Pancreas (tissue), 10 donors: ENCODE measurements around the gene NRAP. TPM values are rescaled to one million over a fixed set of nuclear protein-coding genes. Genes with fewer than 3 reads are reported as not detected.
A peak's percentile ranks its signal among the peaks of the same experiment; 100 is the strongest.

Experiments used
- ATAC-seq, 4 donors: fragments of 200-7000 bp; cut with Tn5 transposase; one replicate each; pipeline versions ENCODE4 v1.8.0 to v1.9.1; 2020; ENCODE audit warnings: mild to moderate bottlenecking in 4 of 4, moderate library complexity in 4 of 4
- DNase-seq, 6 donors: peaks; one replicate each; pipeline ENCODE4 v3.0.0-alpha.2; 2020
- FAIRE-seq: peaks from 2 replicates; lab custom pipeline; 2012; peaks lifted over from hg19 to GRCh38; lab: Jason Lieb, UNC
- H3K27ac ChIP-seq, 4 donors: fragments of 200-600 bp; sonication (generic); 1 replicate in 3 of 4; 2 replicates in 1 of 4; pipeline versions ENCODE4 v1.5.0 to v1.8.0; 2020
- H3K27me3 ChIP-seq, 4 donors: fragments of 200-600 bp; one replicate each; pipeline ENCODE4 v1.8.0; 2021
- H3K36me3 ChIP-seq, 3 donors: fragments of 200-600 bp; sonication (generic) in 1 of 3; one replicate each; pipeline versions ENCODE4 v1.5.0 to v1.8.0; 2020 to 2021
- H3K4me1 ChIP-seq, 3 donors: fragments of 200-600 bp; one replicate each; pipeline ENCODE4 v1.8.0; 2021
- H3K4me3 ChIP-seq, 4 donors: fragments of 200-600 bp; sonication (generic) in 2 of 4; one replicate each; pipeline versions ENCODE4 v1.5.0 to v1.8.0; 2020 to 2021
- H3K9me3 ChIP-seq, 4 donors: fragments of 200-600 bp; one replicate each; pipeline ENCODE4 v1.8.0; 2021
- WGBS, 2 donors: extraction: QIAGEN DNeasy Blood & Tissue Kit; methylation state at CpG; one replicate each; pipeline ENCODE4 v1.1.7; 2013; 5-methylcytosine and 5-hydroxymethylcytosine counted together
- intact Hi-C, 3 donors: fragments of 100-400 bp; cut with DNase I; formaldehyde crosslinking; loops; one replicate each; pipeline versions ENCODE4 v1.11.1 to v1.14.2; 2022
- polyA plus RNA-seq, 2 donors: library from polyadenylated mRNA; stranded (reverse); fragments of 200-250 nt; gene quantifications; one replicate each; pipeline ENCODE4 v1.2.3, GENCODE V29; 2013
- total RNA-seq, 6 donors: library from RNA; stranded (reverse); fragmentation: NEBNext Ultra II Directional in 4 of 6; extraction: Animal tissue kit (Norgen Biotek cat#: 25700) in 4 of 6; gene quantifications; one replicate each; pipeline versions ENCODE4 v1.2.1 to v1.2.4, GENCODE V29; 2021 to 2023
- TF ChIP-seq, protein P1 (sequence below), 4 donors: fragments of 200-600 bp; sonication (generic) in 3 of 4; IDR thresholded peaks; one replicate each; pipeline versions ENCODE4 v1.5.0 to v1.8.0; 2021; ENCODE audit warnings: antibody characterized with exemption in 4 of 4
- donor health status: healthy with polysubstance abuse.
- donor health status: DM: no; HTN: no; CAD: no; lungs with moderate emphysema.
- donor health status: DM: no; HTN: no; CAD: no.
- donor health status: control.
- donor health status: control.
- donor health status: Bipolar disorder and iron deficiency.
- donor health status: DM: yes; HTN: yes; CAD: no.
- donor health status: DM: no; HTN: no; CAD: no.
- donor health status: DM: no; HTN: no; CAD: no.
- donor health status: DM: yes; HTN: yes; CAD: no.

Gene NRAP
- total and polyA plus RNA-seq, 8 donors, result 0.03 to 0.67 (median 0.04) TPM; not detected in 1

DNA sequence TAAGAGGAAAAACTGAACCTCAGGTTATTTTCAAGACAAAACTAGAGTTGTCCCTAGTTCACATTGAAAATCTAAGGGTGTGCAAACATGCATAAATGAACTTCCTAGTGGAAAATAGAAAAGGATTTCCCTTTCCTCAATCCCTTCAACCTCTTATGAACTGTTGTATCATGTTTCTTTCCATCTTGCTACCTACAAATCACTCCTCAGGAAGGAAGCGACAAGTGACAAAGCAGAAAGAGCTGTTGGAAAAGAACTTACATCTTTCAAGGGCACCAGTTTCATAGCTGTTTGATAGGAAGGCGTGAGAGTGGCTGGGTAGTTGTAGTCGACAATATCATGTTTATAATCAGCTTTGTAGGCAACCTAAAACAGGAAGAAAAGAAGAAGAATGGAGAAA, 23.9 kb downstream of the NRAP start:
- WGBS, 2 donors, result 79 to 84% methylated on average over 3 of the region's 3 CpGs
- FAIRE-seq, result no peak
- H3K9me3 ChIP-seq, result no peaks in the 10 kb centered on the region

DNA sequence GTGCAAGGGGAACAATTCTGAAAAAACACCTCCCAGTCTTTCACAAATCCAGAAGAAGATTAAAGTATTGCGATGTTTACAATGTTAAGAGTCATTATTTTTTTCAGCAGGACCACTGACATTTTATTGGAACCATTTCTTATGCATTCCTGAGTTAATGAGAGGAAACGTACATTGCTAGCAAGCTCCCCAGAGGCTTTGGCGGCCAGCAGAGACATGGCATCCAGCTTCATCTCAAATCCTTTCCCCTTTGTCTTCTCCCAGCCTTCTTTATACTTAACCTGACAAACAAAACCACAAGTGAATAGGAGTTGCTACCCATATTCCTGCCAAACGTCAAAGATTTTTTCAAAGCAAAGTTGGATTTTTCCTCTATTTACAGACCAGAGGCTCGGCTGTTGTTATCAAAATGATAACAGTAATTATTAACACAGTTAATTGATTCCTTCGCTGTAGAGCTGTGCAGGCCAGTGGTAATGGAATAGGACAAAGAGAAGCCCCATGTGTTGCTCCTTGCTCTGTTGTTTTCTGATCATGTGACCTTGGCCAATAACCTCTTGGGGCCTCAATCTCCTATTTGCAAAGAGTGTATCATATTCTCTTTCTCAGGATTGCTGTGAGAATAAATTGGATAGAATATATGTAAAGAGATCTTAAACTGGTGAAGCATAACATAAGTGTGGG, 32.0 kb downstream of the NRAP start:
- Histone ChIP-seq H3K27ac (peak overlapping the region in 3 of 4 donors; percentile 2 to 38 (median 3)), H3K36me3 (no peaks in the 10 kb centered on the region), H3K4me1 (peaks cover 15 to 21% (median 18%) of the 10 kb centered on the region in 3 donors), H3K9me3 (no peaks in the 10 kb centered on the region), H3K4me3 (no peak overlapping the region), H3K27me3 (no peaks in the 10 kb centered on the region)
- 14 to 16% methylated on average over 6 of the region's 6 CpGs for WGBS, 2 donors
- FAIRE-seq, result no peak
- no peak for DNase-seq
- ATAC-seq, result peak in 3 of 4 donors; percentile 17 to 61 (median 53)
- TF ChIP-seq, protein P1, sequence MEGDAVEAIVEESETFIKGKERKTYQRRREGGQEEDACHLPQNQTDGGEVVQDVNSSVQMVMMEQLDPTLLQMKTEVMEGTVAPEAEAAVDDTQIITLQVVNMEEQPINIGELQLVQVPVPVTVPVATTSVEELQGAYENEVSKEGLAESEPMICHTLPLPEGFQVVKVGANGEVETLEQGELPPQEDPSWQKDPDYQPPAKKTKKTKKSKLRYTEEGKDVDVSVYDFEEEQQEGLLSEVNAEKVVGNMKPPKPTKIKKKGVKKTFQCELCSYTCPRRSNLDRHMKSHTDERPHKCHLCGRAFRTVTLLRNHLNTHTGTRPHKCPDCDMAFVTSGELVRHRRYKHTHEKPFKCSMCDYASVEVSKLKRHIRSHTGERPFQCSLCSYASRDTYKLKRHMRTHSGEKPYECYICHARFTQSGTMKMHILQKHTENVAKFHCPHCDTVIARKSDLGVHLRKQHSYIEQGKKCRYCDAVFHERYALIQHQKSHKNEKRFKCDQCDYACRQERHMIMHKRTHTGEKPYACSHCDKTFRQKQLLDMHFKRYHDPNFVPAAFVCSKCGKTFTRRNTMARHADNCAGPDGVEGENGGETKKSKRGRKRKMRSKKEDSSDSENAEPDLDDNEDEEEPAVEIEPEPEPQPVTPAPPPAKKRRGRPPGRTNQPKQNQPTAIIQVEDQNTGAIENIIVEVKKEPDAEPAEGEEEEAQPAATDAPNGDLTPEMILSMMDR (IDR thresholded peaks at IDR 0.05), result no peak
- intact Hi-C loops, result no loop called here

More for the DNA sequence above, 23.9 kb downstream of the NRAP start:
- Histone ChIP-seq H3K4me3 (no peak overlapping the region), H3K36me3 (no peaks in the 10 kb centered on the region), H3K4me1 (peaks cover 0 to 5% (median 0%) of the 10 kb centered on the region in 3 donors), H3K27me3 (no peaks in the 10 kb centered on the region), H3K27ac (no peak overlapping the region)
- ATAC-seq (no peak), DNase-seq (no peak)
- TF ChIP-seq, protein P1 (IDR thresholded peaks at IDR 0.05), result no peak
- intact Hi-C loops, result no loop called here

DNA sequence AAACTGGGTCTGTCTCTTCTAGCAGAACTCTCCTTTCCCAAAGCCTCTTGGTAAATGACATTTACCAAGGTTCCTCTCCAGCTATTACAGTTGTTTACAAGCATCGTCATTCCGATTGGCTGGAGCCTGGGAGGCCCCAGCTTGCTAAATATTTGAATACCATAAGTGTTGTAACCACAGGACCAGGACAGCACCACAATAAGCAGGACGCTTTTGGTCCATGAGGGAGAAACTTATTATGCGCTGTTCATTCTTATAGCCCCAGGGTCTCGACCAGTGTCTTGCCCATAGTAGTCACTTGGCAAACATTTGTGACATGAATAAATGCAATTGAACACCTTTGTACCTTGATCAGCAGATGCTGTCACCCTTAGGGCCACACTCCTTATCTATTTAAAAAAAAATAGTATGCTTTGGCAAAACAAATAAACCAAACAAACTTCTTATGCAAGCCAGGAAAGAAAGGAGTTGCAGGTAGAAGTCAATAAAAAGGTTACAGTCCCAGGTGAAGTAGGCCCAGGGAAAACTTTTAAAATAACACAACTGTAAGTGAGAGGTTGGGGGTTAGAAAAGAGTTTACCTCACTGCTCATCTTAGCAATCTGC, 32.8 kb downstream of the NRAP start:
- intact Hi-C loops, result no loop called here
- DNase-seq, result no peak
- no peak for FAIRE-seq
- no peaks in the 10 kb centered on the region for H3K36me3 ChIP-seq
- no peak overlapping the region for H3K4me3 ChIP-seq
- H3K9me3 ChIP-seq, result no peaks in the 10 kb centered on the region
- H3K27me3 ChIP-seq, result no peaks in the 10 kb centered on the region
- ATAC-seq, result peak; percentile 48 to 69 (median 64)
- TF ChIP-seq, protein P1 (IDR thresholded peaks at IDR 0.05), result no peak
- H3K27ac ChIP-seq, result peak overlapping the region in 3 of 4 donors; percentile 2 to 38 (median 3)
- H3K4me1 ChIP-seq, result peaks cover 15 to 21% (median 18%) of the 10 kb centered on the region in 3 donors
- WGBS, 2 donors, result 53 to 55% methylated on average over 5 of the region's 5 CpGs

DNA sequence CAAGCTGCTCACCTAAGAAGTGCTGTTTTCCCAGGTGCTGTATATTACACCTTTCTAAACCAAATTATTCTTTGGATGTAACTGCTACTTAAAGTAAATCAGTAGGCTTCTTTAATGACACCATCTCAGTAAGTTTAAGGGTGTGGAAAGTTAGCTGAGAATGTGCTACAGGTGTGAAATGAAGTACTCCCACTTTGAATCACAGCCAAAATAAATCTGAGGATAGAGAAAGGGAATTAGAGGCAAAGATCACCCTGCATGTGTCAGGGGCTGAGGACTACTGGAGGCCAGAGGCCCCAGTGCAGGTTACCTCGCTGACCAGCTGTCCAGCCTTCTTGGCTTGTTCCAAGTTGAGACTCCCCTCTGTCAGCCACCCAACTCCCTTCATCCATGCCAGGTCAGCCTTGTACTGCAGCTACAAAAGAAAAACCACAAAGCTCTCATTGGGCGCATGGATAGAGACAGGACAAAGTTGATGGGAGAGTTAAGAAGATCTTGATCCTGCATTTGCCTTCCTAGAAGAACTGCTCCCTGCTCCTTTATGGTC, 35.2 kb downstream of the NRAP start:
- ATAC-seq (peak in 2 of 4 donors; percentile 3 to 17), FAIRE-seq (no peak), DNase-seq (no peak)
- H3K4me3 ChIP-seq, result no peak overlapping the region
- H3K27me3 ChIP-seq, result no peaks in the 10 kb centered on the region
- no peak overlapping the region for H3K27ac ChIP-seq
- WGBS, 2 donors, result 85 to 89% methylated on average over 2 of the region's 2 CpGs
- peaks cover 15 to 21% (median 18%) of the 10 kb centered on the region in 3 donors for H3K4me1 ChIP-seq
- TF ChIP-seq, protein P1 (IDR thresholded peaks at IDR 0.05), result no peak
- no peaks in the 10 kb centered on the region for H3K36me3 ChIP-seq
- intact Hi-C loops, result no loop called here
- H3K9me3 ChIP-seq, result no peaks in the 10 kb centered on the region
